ENCODE data around the gene SETD3.

DNA sequence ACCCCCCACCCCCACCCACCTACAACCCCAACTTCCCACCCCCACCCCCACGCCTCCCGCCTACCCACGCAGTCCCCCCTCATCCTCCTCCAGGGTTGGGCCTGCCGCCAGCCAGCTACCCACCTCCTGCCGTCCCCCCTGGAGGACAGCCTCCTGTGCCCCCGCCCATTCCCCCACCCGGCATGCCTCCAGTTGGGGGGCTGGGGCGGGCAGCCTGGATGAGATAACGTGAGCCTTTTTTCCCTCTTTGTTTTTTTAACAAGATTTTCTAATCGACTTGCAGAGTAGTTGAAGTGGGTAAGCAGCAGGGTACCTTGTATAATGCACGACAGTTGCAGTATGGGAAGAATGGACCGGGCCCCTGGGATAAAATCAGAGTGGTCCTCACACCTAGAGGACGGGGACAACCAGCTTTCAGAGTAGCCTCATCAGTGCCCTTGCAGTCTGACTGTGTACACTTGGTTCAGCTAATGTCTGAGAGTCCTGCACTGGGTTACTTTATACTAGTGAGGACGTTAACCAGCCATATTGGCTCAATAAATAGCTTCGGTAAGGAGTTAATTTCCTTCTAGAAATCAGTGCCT is 30.0 kb upstream of the SETD3 start:
- TF ChIP-seq, protein P1, sequence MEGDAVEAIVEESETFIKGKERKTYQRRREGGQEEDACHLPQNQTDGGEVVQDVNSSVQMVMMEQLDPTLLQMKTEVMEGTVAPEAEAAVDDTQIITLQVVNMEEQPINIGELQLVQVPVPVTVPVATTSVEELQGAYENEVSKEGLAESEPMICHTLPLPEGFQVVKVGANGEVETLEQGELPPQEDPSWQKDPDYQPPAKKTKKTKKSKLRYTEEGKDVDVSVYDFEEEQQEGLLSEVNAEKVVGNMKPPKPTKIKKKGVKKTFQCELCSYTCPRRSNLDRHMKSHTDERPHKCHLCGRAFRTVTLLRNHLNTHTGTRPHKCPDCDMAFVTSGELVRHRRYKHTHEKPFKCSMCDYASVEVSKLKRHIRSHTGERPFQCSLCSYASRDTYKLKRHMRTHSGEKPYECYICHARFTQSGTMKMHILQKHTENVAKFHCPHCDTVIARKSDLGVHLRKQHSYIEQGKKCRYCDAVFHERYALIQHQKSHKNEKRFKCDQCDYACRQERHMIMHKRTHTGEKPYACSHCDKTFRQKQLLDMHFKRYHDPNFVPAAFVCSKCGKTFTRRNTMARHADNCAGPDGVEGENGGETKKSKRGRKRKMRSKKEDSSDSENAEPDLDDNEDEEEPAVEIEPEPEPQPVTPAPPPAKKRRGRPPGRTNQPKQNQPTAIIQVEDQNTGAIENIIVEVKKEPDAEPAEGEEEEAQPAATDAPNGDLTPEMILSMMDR (IDR thresholded peaks at IDR 0.05), result no peak
- TF ChIP-seq POLR2A (IDR thresholded peaks at IDR 0.05; ENCODE audit: low read depth) (no peak), POLR2AphosphoS5 (IDR thresholded peaks at IDR 0.05) (no peak)
